Brain microvascular endothelial cell (primary cell): ENCODE data around the gene SLC25A51.
A peak's percentile ranks its signal among the peaks of the same experiment; 100 is the strongest.

Experiments
- DNase-seq: peaks from one replicate; pipeline ENCODE4 v3.0.0-alpha.2; 2020
- H3K27ac ChIP-seq: fragments of 250-450 bp; sonication (Bioruptor Pico); 2 replicates; pipeline ENCODE4 v1.5.1; 2020; ENCODE audit warnings: mild to moderate bottlenecking, moderate library complexity
- H3K27me3 ChIP-seq: fragments of 250-450 bp; sonication (Bioruptor Pico); replicated peaks from 2 replicates; pipeline ENCODE4 v1.5.1; 2020; ENCODE audit warnings: mild to moderate bottlenecking
- H3K36me3 ChIP-seq: fragments of 250-450 bp; sonication (Bioruptor Pico); replicated peaks from 2 replicates; pipeline ENCODE4 v1.5.1; 2020; ENCODE audit warnings: mild to moderate bottlenecking
- H3K4me3 ChIP-seq: 2 replicates; pipeline ENCODE4 v1.5.1; 2011; ENCODE audit warnings: low read depth, mild to moderate bottlenecking, control low read depth, low read length, moderate library complexity
- CTCF ChIP-seq: IDR thresholded peaks from 2 replicates; pipeline ENCODE4 v1.5.1; 2011; ENCODE audit warnings: low read depth, mild to moderate bottlenecking, moderate library complexity, low read length, control low read depth, inconsistent platforms; ENCODE audit errors: missing control alignments
- in situ Hi-C: cut with HindIII; loops from 2 replicates; pipeline ENCODE4 v1.10.0; 2017; ENCODE audit warnings: low sequenced_read_pairs, low pct_ligation_motif_present

The SLC25A51 gene

GRCh38 chr9:37939575-37940095, 35.7 kb upstream of the SLC25A51 start:
- no peak for DNase-seq
- no peak for TF ChIP-seq CTCF
- Histone ChIP-seq H3K27ac (no peak overlapping the region), H3K36me3 (peaks cover 22% of the 10 kb centered on the region), H3K27me3 (no peaks in the 10 kb centered on the region), H3K4me3 (no peak overlapping the region)
- in situ Hi-C loops: no loop called here

- peak; percentile 79 for DNase-seq
- no peaks in the 10 kb centered on the region for H3K27me3 ChIP-seq
- H3K27ac ChIP-seq: peak overlapping the region; percentile 68
- peaks cover 17% of the 10 kb centered on the region for H3K36me3 ChIP-seq
- H3K4me3 ChIP-seq: no peak overlapping the region
- TF ChIP-seq CTCF: no peak
- in situ Hi-C loops: no loop called here
These were observed 34.4 kb upstream of the SLC25A51 start for GRCh38 chr9:37938121-37938891.

GRCh38 chr9:37937366-37937765, 33.4 kb upstream of the SLC25A51 start:
- peaks cover 15% of the 10 kb centered on the region for H3K36me3 ChIP-seq
- in situ Hi-C loops: no loop called here
- no peak for DNase-seq
- H3K27me3 ChIP-seq: no peaks in the 10 kb centered on the region
- H3K27ac ChIP-seq: peak overlapping the region; percentile 68
- TF ChIP-seq CTCF: no peak
- no peak overlapping the region for H3K4me3 ChIP-seq

GRCh38 chr9:37936965-37937364, 33.0 kb upstream of the SLC25A51 start:
- TF ChIP-seq CTCF: no peak
- H3K4me3 ChIP-seq: no peak overlapping the region
- peak; percentile 83 for DNase-seq
- in situ Hi-C loops: no loop called here
- H3K27me3 ChIP-seq: no peaks in the 10 kb centered on the region
- peak overlapping the region; percentile 68 for H3K27ac ChIP-seq
- H3K36me3 ChIP-seq: peaks cover 12% of the 10 kb centered on the region

GRCh38 chr9:37936376-37936775, 32.4 kb upstream of the SLC25A51 start:
- in situ Hi-C loops: no loop called here

More at GRCh38 chr9:37936376-37936775, 32.4 kb upstream of the SLC25A51 start:
- Histone ChIP-seq H3K36me3 (peaks cover 9% of the 10 kb centered on the region), H3K4me3 (no peak overlapping the region), H3K27ac (peak overlapping the region; percentile 68), H3K27me3 (no peaks in the 10 kb centered on the region)
- TF ChIP-seq CTCF: no peak
- no peak for DNase-seq
